ENCODE data around the gene ANO4.

DNA sequence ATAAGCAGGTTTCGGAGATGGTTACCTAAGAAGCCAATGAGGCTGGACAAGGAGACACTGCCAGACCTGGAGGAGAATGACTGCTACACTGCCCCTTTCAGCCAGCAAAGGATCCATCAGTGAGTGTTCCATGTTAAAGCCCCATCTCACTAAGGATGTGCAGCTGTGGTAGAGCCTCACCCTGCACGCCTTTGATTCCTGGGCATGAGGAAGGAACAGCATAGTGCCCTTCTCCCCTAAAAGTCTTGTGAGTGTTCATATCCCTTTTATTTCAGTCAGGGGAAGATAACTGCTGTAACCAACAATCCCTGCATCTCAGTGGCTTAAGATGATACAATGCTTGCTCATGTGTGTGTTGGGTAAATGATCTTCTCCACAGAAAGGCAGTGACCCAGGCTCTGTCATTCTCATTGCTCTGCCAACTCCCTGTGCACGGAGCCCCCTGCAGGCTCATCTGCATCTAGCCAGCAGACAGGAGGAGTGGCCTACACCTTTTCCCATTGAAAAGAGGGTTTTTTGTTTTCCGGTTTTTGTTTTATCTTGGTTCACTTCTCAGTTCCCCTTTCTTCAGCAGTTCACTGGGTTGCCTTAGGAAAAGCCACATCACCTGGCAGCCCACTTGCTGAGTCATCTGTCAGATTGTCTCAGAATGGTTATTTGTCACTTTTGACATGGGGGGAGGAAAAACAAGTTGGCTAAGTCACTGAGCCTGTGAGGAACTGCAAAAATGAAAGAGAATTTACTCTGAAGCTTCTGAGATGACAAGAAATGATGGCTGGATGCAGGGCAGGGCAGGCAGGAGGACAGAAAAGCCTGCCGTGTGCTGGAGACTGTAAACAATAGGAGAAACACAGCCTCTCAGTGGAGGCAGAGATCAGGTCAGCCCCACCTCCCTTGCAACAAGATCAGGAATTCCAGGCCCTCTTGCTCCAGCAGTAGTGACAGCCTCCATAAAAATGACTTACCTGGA is 193.3 kb downstream of the ANO4 start:
- TF ChIP-seq, protein P1, sequence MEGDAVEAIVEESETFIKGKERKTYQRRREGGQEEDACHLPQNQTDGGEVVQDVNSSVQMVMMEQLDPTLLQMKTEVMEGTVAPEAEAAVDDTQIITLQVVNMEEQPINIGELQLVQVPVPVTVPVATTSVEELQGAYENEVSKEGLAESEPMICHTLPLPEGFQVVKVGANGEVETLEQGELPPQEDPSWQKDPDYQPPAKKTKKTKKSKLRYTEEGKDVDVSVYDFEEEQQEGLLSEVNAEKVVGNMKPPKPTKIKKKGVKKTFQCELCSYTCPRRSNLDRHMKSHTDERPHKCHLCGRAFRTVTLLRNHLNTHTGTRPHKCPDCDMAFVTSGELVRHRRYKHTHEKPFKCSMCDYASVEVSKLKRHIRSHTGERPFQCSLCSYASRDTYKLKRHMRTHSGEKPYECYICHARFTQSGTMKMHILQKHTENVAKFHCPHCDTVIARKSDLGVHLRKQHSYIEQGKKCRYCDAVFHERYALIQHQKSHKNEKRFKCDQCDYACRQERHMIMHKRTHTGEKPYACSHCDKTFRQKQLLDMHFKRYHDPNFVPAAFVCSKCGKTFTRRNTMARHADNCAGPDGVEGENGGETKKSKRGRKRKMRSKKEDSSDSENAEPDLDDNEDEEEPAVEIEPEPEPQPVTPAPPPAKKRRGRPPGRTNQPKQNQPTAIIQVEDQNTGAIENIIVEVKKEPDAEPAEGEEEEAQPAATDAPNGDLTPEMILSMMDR (IDR thresholded peaks at IDR 0.05): no peak
- TF ChIP-seq POLR2A (IDR thresholded peaks at IDR 0.05): no peak

Measured in lower leg skin (tissue), 3 donors.